HG02840 (cell line): ENCODE results near the gene FAM111A.
A peak's percentile ranks its signal among the peaks of the same experiment; 100 is the strongest.

Source experiments
- ATAC-seq: cut with Tn5 transposase; IDR thresholded peaks from one replicate; pipeline ENCODE4 v1.9.1; 2021; ENCODE audit warnings: mild to moderate bottlenecking, moderate library complexity, moderate number of reproducible peaks; ENCODE audit not compliant: unreplicated experiment, low FRiP score

FAM111A gene

GRCh38 chr11:59141191-59141590 lies 1.5 kb upstream of the FAM111A start:
- no peak for ATAC-seq

GRCh38 chr11:59141673-59142460 lies 789 bp upstream of the FAM111A start:
- no peak for ATAC-seq

- ATAC-seq = no peak
Observed at GRCh38 chr11:59144096-59144495, 1.4 kb downstream of the FAM111A start.

- ATAC-seq = peak; percentile 64
Observed at GRCh38 chr11:59144579-59145345, 2.1 kb downstream of the FAM111A start.

- ATAC-seq = no peak
Observed at GRCh38 chr11:59145534-59145933, 2.9 kb downstream of the FAM111A start.

- no peak for ATAC-seq
Observed at GRCh38 chr11:59151761-59152160, 9.1 kb downstream of the FAM111A start.

GRCh38 chr11:59152312-59152951 lies 9.8 kb downstream of the FAM111A start:
- ATAC-seq = peak; percentile 78

GRCh38 chr11:59154610-59155009 lies 12.0 kb downstream of the FAM111A start:
- ATAC-seq = no peak

- no peak for ATAC-seq
Observed at GRCh38 chr11:59157433-59157832, 14.8 kb downstream of the FAM111A start.

- ATAC-seq = peak; percentile 90
Observed at GRCh38 chr11:59158206-59159068, 15.8 kb downstream of the FAM111A start.

GRCh38 chr11:59164028-59164427 lies 21.4 kb downstream of the FAM111A start:
- ATAC-seq = no peak

GRCh38 chr11:59171508-59172322 lies 29.1 kb downstream of the FAM111A start, which contains the start of gene DTX4:
Gene DTX4 (plus strand): TSS chr11:59172132. CDS start chr11:59172596, 464 bp downstream.
- ATAC-seq = peak; percentile 78

GRCh38 chr11:59172345-59173079 lies 29.9 kb downstream of the FAM111A start:
- ATAC-seq = peak; percentile 28

- no peak for ATAC-seq
Observed at GRCh38 chr11:59173080-59173963, 30.7 kb downstream of the FAM111A start.

GRCh38 chr11:59173964-59174663 lies 31.5 kb downstream of the FAM111A start:
- no peak for ATAC-seq

- ATAC-seq = no peak
Observed at GRCh38 chr11:59174664-59175033, 32.0 kb downstream of the FAM111A start.

GRCh38 chr11:59175091-59175501 lies 32.4 kb downstream of the FAM111A start:
- no peak for ATAC-seq
